Trophoblast cell (in vitro differentiated cells and primary cell): ENCODE measurements around the gene TMEM255B.
"Not testable (repeated sequence)": the region's sequence is repeated elsewhere in the genome, so short reads cannot be mapped to it uniquely, and the experiment has no call there.

Source experiments
- DNase-seq, 2 donors: peaks; one replicate each; pipeline ENCODE4 v3.0.0-alpha.2; 2016
- H2AFZ ChIP-seq: 2 replicates; pipeline ENCODE4 v1.6.1; 2013; ENCODE audit warnings: low read length, moderate library complexity, mild to moderate bottlenecking; ENCODE audit not compliant: insufficient read depth, poor library complexity
- H2AK5ac ChIP-seq: 2 replicates; pipeline ENCODE4 v1.6.1; 2013; ENCODE audit warnings: mild to moderate bottlenecking, low read length
- H2BK120ac ChIP-seq: 2 replicates; pipeline ENCODE4 v1.6.1; 2013; ENCODE audit warnings: low read length, mild to moderate bottlenecking, moderate library complexity; ENCODE audit not compliant: insufficient read depth, poor library complexity
- H2BK12ac ChIP-seq: 2 replicates; pipeline ENCODE4 v1.6.1; 2013; ENCODE audit warnings: mild to moderate bottlenecking, low read length, moderate library complexity
- H2BK5ac ChIP-seq: 2 replicates; pipeline ENCODE4 v1.6.1; 2013; ENCODE audit warnings: low read length, low read depth, moderate library complexity, mild to moderate bottlenecking; ENCODE audit not compliant: poor library complexity
- H3K14ac ChIP-seq: 2 replicates; pipeline ENCODE4 v1.6.1; 2013; ENCODE audit warnings: mild to moderate bottlenecking, low read length
- H3K18ac ChIP-seq: 2 replicates; pipeline ENCODE4 v1.6.1; 2013; ENCODE audit warnings: mild to moderate bottlenecking, low read length
- H3K23ac ChIP-seq: 2 replicates; pipeline ENCODE4 v1.6.1; 2013; ENCODE audit warnings: low read length
- H3K27ac ChIP-seq: 2 replicates; pipeline ENCODE4 v1.5.1; 2013; ENCODE audit warnings: low read depth, mild to moderate bottlenecking, inconsistent platforms, low read length, moderate library complexity
- H3K27me3 ChIP-seq: 2 replicates; pipeline ENCODE4 v1.6.1; 2013; ENCODE audit warnings: inconsistent platforms, mild to moderate bottlenecking, low read length, moderate library complexity; ENCODE audit not compliant: insufficient read depth
- H3K36me3 ChIP-seq, 2 experiments: 1 replicate in 1 of 2; 2 replicates in 1 of 2; pipeline ENCODE4 v1.6.1; 2013; ENCODE audit warnings: low read length in 2 of 2, mild to moderate bottlenecking in 2 of 2, moderate library complexity in 1 of 2; ENCODE audit not compliant: insufficient read depth in 2 of 2, control insufficient read depth in 1 of 2
- H3K4ac ChIP-seq: 2 replicates; pipeline ENCODE4 v1.6.1; 2013; ENCODE audit warnings: low read depth, mild to moderate bottlenecking, low read length, moderate library complexity
- H3K4me1 ChIP-seq, 2 experiments: 1 replicate in 1 of 2; 2 replicates in 1 of 2; pipeline ENCODE4 v1.6.1; 2013; ENCODE audit warnings: low read length in 2 of 2, mild to moderate bottlenecking in 2 of 2, moderate library complexity in 1 of 2; ENCODE audit not compliant: insufficient read depth in 2 of 2, control insufficient read depth in 1 of 2
- H3K4me2 ChIP-seq: 2 replicates; pipeline ENCODE4 v1.6.1; 2013; ENCODE audit warnings: inconsistent platforms, mild to moderate bottlenecking, low read length, moderate library complexity
- H3K4me3 ChIP-seq: 2 replicates; pipeline ENCODE4 v1.5.1; 2013; ENCODE audit warnings: mild to moderate bottlenecking, low read depth, low read length, inconsistent platforms
- H3K79me1 ChIP-seq: one replicate; pipeline ENCODE4 v1.6.1; 2013; ENCODE audit warnings: low read length
- H3K79me2 ChIP-seq: 2 replicates; pipeline ENCODE4 v1.6.1; 2013; ENCODE audit warnings: low read length, mild to moderate bottlenecking; ENCODE audit not compliant: control insufficient read depth, insufficient read depth, poor library complexity
- H3K9ac ChIP-seq: 2 replicates; pipeline ENCODE4 v1.6.1; 2013; ENCODE audit warnings: mild to moderate bottlenecking, low read length
- H3K9me3 ChIP-seq: 2 replicates; pipeline ENCODE4 v1.6.1; 2013; ENCODE audit warnings: low read depth, mild to moderate bottlenecking, control low read depth, inconsistent platforms, low read length; ENCODE audit not compliant: insufficient read depth
- H4K12ac ChIP-seq: 2 replicates; pipeline ENCODE4 v1.6.1; 2013; ENCODE audit warnings: low read depth, mild to moderate bottlenecking, low read length, moderate library complexity
- H4K8ac ChIP-seq: 2 replicates; pipeline ENCODE4 v1.6.1; 2013; ENCODE audit warnings: low read depth, mild to moderate bottlenecking, low read length, moderate library complexity
- H4K91ac ChIP-seq: one replicate; pipeline ENCODE4 v1.6.1; 2013; ENCODE audit warnings: low read depth, mild to moderate bottlenecking, low read length, moderate library complexity
- WGBS: extraction: QIAGEN DNeasy Blood & Tissue Kit; methylation state at CpG from one replicate; pipeline ENCODE4 v1.1.7; 2013; ENCODE audit warnings: missing lambda C conversion rate; ENCODE audit not compliant: insufficient read length, insufficient coverage; ENCODE audit errors: extremely low coverage; 5-methylcytosine and 5-hydroxymethylcytosine counted together

The TMEM255B gene

GRCh38 chr13:113789931-113790330 lies 30.9 kb downstream of the TMEM255B start:
- H3K4ac ChIP-seq, H2AK5ac ChIP-seq, H3K18ac ChIP-seq, H4K8ac ChIP-seq, DNase-seq, H3K79me1 ChIP-seq, H2BK5ac ChIP-seq, H3K14ac ChIP-seq, H2AFZ ChIP-seq, H3K27ac ChIP-seq, H2BK12ac ChIP-seq, H4K91ac ChIP-seq, H3K4me3 ChIP-seq, H3K79me2 ChIP-seq, H2BK120ac ChIP-seq, H3K27me3 ChIP-seq, H3K4me1 ChIP-seq, H3K23ac ChIP-seq, H3K9ac ChIP-seq, H3K4me2 ChIP-seq, H3K36me3 ChIP-seq, H4K12ac ChIP-seq: not testable (repeated sequence)
- no CpG with 5 or more reads among the region's 13 CpGs for WGBS
- H3K9me3 ChIP-seq: peaks cover 17% of the 10 kb centered on the region

- no peak overlapping the region for H2AFZ ChIP-seq
- no peak overlapping the region for H3K9ac ChIP-seq
- H3K4me1 ChIP-seq: no peaks in the 10 kb centered on the region
Observed at GRCh38 chr13:113791226-113791625, 32.2 kb downstream of the TMEM255B start.

GRCh38 chr13:113791761-113792160 lies 32.7 kb downstream of the TMEM255B start:
- Histone ChIP-seq H3K4me3 (no peak overlapping the region), H3K18ac (no peak overlapping the region), H4K8ac (no peak overlapping the region), H2AFZ (no peak overlapping the region), H3K4me2 (no peak overlapping the region), H2AK5ac (no peak overlapping the region), H3K36me3 (no peaks in the 10 kb centered on the region), H3K14ac (no peak overlapping the region), H3K4ac (no peak overlapping the region), H4K12ac (no peak overlapping the region), H4K91ac (no peak overlapping the region), H3K27ac (no peak overlapping the region), H3K27me3 (no peaks in the 10 kb centered on the region), H3K79me1 (no peaks in the 10 kb centered on the region), H3K4me1 (no peaks in the 10 kb centered on the region), H3K9me3 (peaks cover 6% of the 10 kb centered on the region), H2BK5ac (no peak overlapping the region), H3K9ac (no peak overlapping the region), H3K23ac (no peak overlapping the region), H2BK120ac (no peak overlapping the region), H2BK12ac (no peak overlapping the region), H3K79me2 (no peaks in the 10 kb centered on the region)
- DNase-seq: no peak
- WGBS: no CpG with 5 or more reads among the region's 19 CpGs

More at GRCh38 chr13:113791226-113791625, 32.2 kb downstream of the TMEM255B start:
- H3K14ac ChIP-seq: no peak overlapping the region
- H3K79me1 ChIP-seq: no peaks in the 10 kb centered on the region
- no peak overlapping the region for H3K4ac ChIP-seq
- H4K12ac ChIP-seq: no peak overlapping the region
- no peak overlapping the region for H2AK5ac ChIP-seq
- H3K27ac ChIP-seq: no peak overlapping the region
- H4K8ac ChIP-seq: no peak overlapping the region
- H2BK120ac ChIP-seq: no peak overlapping the region
- H3K4me3 ChIP-seq: no peak overlapping the region
- H3K23ac ChIP-seq: no peak overlapping the region
- no peaks in the 10 kb centered on the region for H3K36me3 ChIP-seq
- no peak overlapping the region for H3K18ac ChIP-seq
- no peak overlapping the region for H2BK12ac ChIP-seq
- no peaks in the 10 kb centered on the region for H3K27me3 ChIP-seq
- DNase-seq: no peak
- H4K91ac ChIP-seq: no peak overlapping the region
- no CpG with 5 or more reads among the region's 17 CpGs for WGBS
- peaks cover 10% of the 10 kb centered on the region for H3K9me3 ChIP-seq
- H3K4me2 ChIP-seq: no peak overlapping the region
- no peaks in the 10 kb centered on the region for H3K79me2 ChIP-seq
- H2BK5ac ChIP-seq: no peak overlapping the region

GRCh38 chr13:113792236-113792770 lies 33.3 kb downstream of the TMEM255B start:
- no peak for DNase-seq
- Histone ChIP-seq H3K79me2 (no peaks in the 10 kb centered on the region), H2BK12ac (no peak overlapping the region), H2AK5ac (no peak overlapping the region), H2BK5ac (no peak overlapping the region), H2BK120ac (no peak overlapping the region), H3K79me1 (no peaks in the 10 kb centered on the region), H4K12ac (no peak overlapping the region), H3K14ac (no peak overlapping the region), H2AFZ (no peak overlapping the region), H3K27ac (no peak overlapping the region), H3K9ac (no peak overlapping the region), H3K9me3 (peaks cover 6% of the 10 kb centered on the region), H3K4me2 (no peak overlapping the region), H4K8ac (no peak overlapping the region), H3K23ac (no peak overlapping the region), H3K18ac (no peak overlapping the region), H3K27me3 (no peaks in the 10 kb centered on the region), H3K4ac (no peak overlapping the region), H3K4me1 (no peaks in the 10 kb centered on the region), H3K36me3 (no peaks in the 10 kb centered on the region), H3K4me3 (no peak overlapping the region), H4K91ac (no peak overlapping the region)
- WGBS: no CpG with 5 or more reads among the region's 12 CpGs
